Epithelial cell of proximal tubule (primary cell): Measurements from ENCODE around the gene AACS. TPM values are rescaled to one million over a fixed set of nuclear protein-coding genes. Genes with fewer than 3 reads are reported as not detected.
A peak's percentile ranks its signal among the peaks of the same experiment; 100 is the strongest.

Experiments
- DNase-seq: peaks from one replicate; pipeline ENCODE4 v3.0.0-alpha.2; 2011; ENCODE audit warnings: low read depth
- H3K4me3 ChIP-seq: 2 replicates; pipeline ENCODE4 v1.5.1; 2011; ENCODE audit warnings: low read depth, mild to moderate bottlenecking, low read length
- CTCF ChIP-seq: conservative IDR thresholded peaks from 2 replicates; pipeline ENCODE4 v1.5.1; 2012; ENCODE audit warnings: low read depth, mild to moderate bottlenecking, low read length
- total RNA-seq: library from RNA; depleted of rRNA; stranded (reverse); fragments of >200 nt; gene quantifications from 2 replicates; pipeline ENCODE4 v1.2.3, GENCODE V29; 2015

AACS gene
- total RNA-seq, 1 donor from 2014 or later = 20.6 TPM

GRCh38 chr12:125183187-125184067 is 118.2 kb downstream of the AACS start:
- no peak overlapping the region for H3K4me3 ChIP-seq
- no peak for DNase-seq
- TF ChIP-seq CTCF = peak; percentile 97

- H3K4me3 ChIP-seq = no peak overlapping the region
- no peak for DNase-seq
- no peak for TF ChIP-seq CTCF
Measured at GRCh38 chr12:125184213-125184967, 119.2 kb downstream of the AACS start.

GRCh38 chr12:125185311-125185739 is 120.1 kb downstream of the AACS start:
- no peak for TF ChIP-seq CTCF
- DNase-seq = no peak
- no peak overlapping the region for H3K4me3 ChIP-seq

- no peak for DNase-seq
- no peak within 1 kb of the TSS for H3K4me3 ChIP-seq
- TF ChIP-seq CTCF = peak; percentile 26
Measured at GRCh38 chr12:125185740-125186470, 120.7 kb downstream of the AACS start, which contains the start of gene TMEM132B. Gene TMEM132B (plus strand): TSS chr12:125186386.

GRCh38 chr12:125186471-125187147 is 121.4 kb downstream of the AACS start:
- no peak for DNase-seq
- no peak for TF ChIP-seq CTCF
- H3K4me3 ChIP-seq = no peak overlapping the region

- H3K4me3 ChIP-seq = no peak overlapping the region
- no peak for TF ChIP-seq CTCF
- DNase-seq = no peak
Measured at GRCh38 chr12:125187148-125187745, 122.0 kb downstream of the AACS start.
